Trophoblast cell (in vitro differentiated cells and primary cell): ENCODE measurements around the gene HIVEP3.

ENCODE experiments used
- DNase-seq, 2 donors: peaks; one replicate each; pipeline ENCODE4 v3.0.0-alpha.2; 2016
- H2AFZ ChIP-seq: 2 replicates; pipeline ENCODE4 v1.6.1; 2013; ENCODE audit warnings: low read length, moderate library complexity, mild to moderate bottlenecking; ENCODE audit not compliant: insufficient read depth, poor library complexity
- H2AK5ac ChIP-seq: 2 replicates; pipeline ENCODE4 v1.6.1; 2013; ENCODE audit warnings: mild to moderate bottlenecking, low read length
- H2BK120ac ChIP-seq: 2 replicates; pipeline ENCODE4 v1.6.1; 2013; ENCODE audit warnings: low read length, mild to moderate bottlenecking, moderate library complexity; ENCODE audit not compliant: insufficient read depth, poor library complexity
- H2BK12ac ChIP-seq: 2 replicates; pipeline ENCODE4 v1.6.1; 2013; ENCODE audit warnings: mild to moderate bottlenecking, low read length, moderate library complexity
- H2BK5ac ChIP-seq: 2 replicates; pipeline ENCODE4 v1.6.1; 2013; ENCODE audit warnings: low read length, low read depth, moderate library complexity, mild to moderate bottlenecking; ENCODE audit not compliant: poor library complexity
- H3K14ac ChIP-seq: 2 replicates; pipeline ENCODE4 v1.6.1; 2013; ENCODE audit warnings: mild to moderate bottlenecking, low read length
- H3K18ac ChIP-seq: 2 replicates; pipeline ENCODE4 v1.6.1; 2013; ENCODE audit warnings: mild to moderate bottlenecking, low read length
- H3K23ac ChIP-seq: 2 replicates; pipeline ENCODE4 v1.6.1; 2013; ENCODE audit warnings: low read length
- H3K27ac ChIP-seq: 2 replicates; pipeline ENCODE4 v1.5.1; 2013; ENCODE audit warnings: low read depth, mild to moderate bottlenecking, inconsistent platforms, low read length, moderate library complexity
- H3K27me3 ChIP-seq: 2 replicates; pipeline ENCODE4 v1.6.1; 2013; ENCODE audit warnings: inconsistent platforms, mild to moderate bottlenecking, low read length, moderate library complexity; ENCODE audit not compliant: insufficient read depth
- H3K36me3 ChIP-seq, 2 experiments: 1 replicate in 1 of 2; 2 replicates in 1 of 2; pipeline ENCODE4 v1.6.1; 2013; ENCODE audit warnings: low read length in 2 of 2, mild to moderate bottlenecking in 2 of 2, moderate library complexity in 1 of 2; ENCODE audit not compliant: insufficient read depth in 2 of 2, control insufficient read depth in 1 of 2
- H3K4ac ChIP-seq: 2 replicates; pipeline ENCODE4 v1.6.1; 2013; ENCODE audit warnings: low read depth, mild to moderate bottlenecking, low read length, moderate library complexity
- H3K4me1 ChIP-seq, 2 experiments: 1 replicate in 1 of 2; 2 replicates in 1 of 2; pipeline ENCODE4 v1.6.1; 2013; ENCODE audit warnings: low read length in 2 of 2, mild to moderate bottlenecking in 2 of 2, moderate library complexity in 1 of 2; ENCODE audit not compliant: insufficient read depth in 2 of 2, control insufficient read depth in 1 of 2
- H3K4me2 ChIP-seq: 2 replicates; pipeline ENCODE4 v1.6.1; 2013; ENCODE audit warnings: inconsistent platforms, mild to moderate bottlenecking, low read length, moderate library complexity
- H3K4me3 ChIP-seq: 2 replicates; pipeline ENCODE4 v1.5.1; 2013; ENCODE audit warnings: mild to moderate bottlenecking, low read depth, low read length, inconsistent platforms
- H3K79me1 ChIP-seq: one replicate; pipeline ENCODE4 v1.6.1; 2013; ENCODE audit warnings: low read length
- H3K79me2 ChIP-seq: 2 replicates; pipeline ENCODE4 v1.6.1; 2013; ENCODE audit warnings: low read length, mild to moderate bottlenecking; ENCODE audit not compliant: control insufficient read depth, insufficient read depth, poor library complexity
- H3K9ac ChIP-seq: 2 replicates; pipeline ENCODE4 v1.6.1; 2013; ENCODE audit warnings: mild to moderate bottlenecking, low read length
- H3K9me3 ChIP-seq: 2 replicates; pipeline ENCODE4 v1.6.1; 2013; ENCODE audit warnings: low read depth, mild to moderate bottlenecking, control low read depth, inconsistent platforms, low read length; ENCODE audit not compliant: insufficient read depth
- H4K12ac ChIP-seq: 2 replicates; pipeline ENCODE4 v1.6.1; 2013; ENCODE audit warnings: low read depth, mild to moderate bottlenecking, low read length, moderate library complexity
- H4K8ac ChIP-seq: 2 replicates; pipeline ENCODE4 v1.6.1; 2013; ENCODE audit warnings: low read depth, mild to moderate bottlenecking, low read length, moderate library complexity
- H4K91ac ChIP-seq: one replicate; pipeline ENCODE4 v1.6.1; 2013; ENCODE audit warnings: low read depth, mild to moderate bottlenecking, low read length, moderate library complexity
- WGBS: extraction: QIAGEN DNeasy Blood & Tissue Kit; methylation state at CpG from one replicate; pipeline ENCODE4 v1.1.7; 2013; ENCODE audit warnings: missing lambda C conversion rate; ENCODE audit not compliant: insufficient read length, insufficient coverage; ENCODE audit errors: extremely low coverage; 5-methylcytosine and 5-hydroxymethylcytosine counted together

HIVEP3 gene

DNA sequence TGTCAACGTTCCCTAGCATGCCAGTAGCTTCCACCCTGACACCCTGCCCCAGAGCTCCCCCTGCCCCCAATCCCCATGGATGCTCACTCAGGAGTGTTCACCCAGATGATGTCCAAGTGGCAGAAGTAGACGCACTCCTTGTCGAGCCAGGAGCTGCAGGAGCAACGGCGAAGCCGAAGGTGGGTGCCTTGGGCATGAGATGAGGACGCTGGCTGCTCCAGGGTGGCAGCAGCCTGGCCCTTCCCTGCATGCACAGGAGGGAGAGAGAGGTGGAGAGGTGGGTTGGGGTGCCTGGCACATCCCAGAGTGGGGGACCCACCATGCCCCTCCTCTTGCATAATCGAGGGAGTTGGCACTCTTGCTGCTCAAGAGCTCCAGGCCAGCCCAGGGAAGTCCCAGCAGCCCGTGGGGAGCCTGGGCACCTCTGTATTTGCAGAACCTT, 434.7 kb downstream of the HIVEP3 start:
- H3K9me3 ChIP-seq: no peaks in the 10 kb centered on the region
- peaks cover 53 to 54% of the 10 kb centered on the region in 2 experiments for H3K4me1 ChIP-seq
- no peak overlapping the region for H2AFZ ChIP-seq
- H3K9ac ChIP-seq: no peak overlapping the region
- WGBS: no CpG with 5 or more reads among the region's 9 CpGs
- no peak overlapping the region for H3K4me2 ChIP-seq
- H4K91ac ChIP-seq: peak overlapping the region; percentile 89
- H3K36me3 ChIP-seq: no peaks in the 10 kb centered on the region
- H4K8ac ChIP-seq: no peak overlapping the region
- H2AK5ac ChIP-seq: peak overlapping the region; percentile 65
- H3K4ac ChIP-seq: no peak overlapping the region
- H2BK5ac ChIP-seq: no peak overlapping the region
- H2BK120ac ChIP-seq: no peak overlapping the region
- peaks cover 5% of the 10 kb centered on the region for H3K79me2 ChIP-seq
- no peak overlapping the region for H3K27ac ChIP-seq
- no peak overlapping the region for H3K14ac ChIP-seq
- DNase-seq: no peak
- peak overlapping the region; percentile 70 for H3K18ac ChIP-seq
- H3K79me1 ChIP-seq: peaks cover 46% of the 10 kb centered on the region
- no peak overlapping the region for H3K4me3 ChIP-seq
- peak overlapping the region; percentile 77 for H2BK12ac ChIP-seq
- H3K23ac ChIP-seq: no peak overlapping the region
- no peaks in the 10 kb centered on the region for H3K27me3 ChIP-seq
- no peak overlapping the region for H4K12ac ChIP-seq

DNA sequence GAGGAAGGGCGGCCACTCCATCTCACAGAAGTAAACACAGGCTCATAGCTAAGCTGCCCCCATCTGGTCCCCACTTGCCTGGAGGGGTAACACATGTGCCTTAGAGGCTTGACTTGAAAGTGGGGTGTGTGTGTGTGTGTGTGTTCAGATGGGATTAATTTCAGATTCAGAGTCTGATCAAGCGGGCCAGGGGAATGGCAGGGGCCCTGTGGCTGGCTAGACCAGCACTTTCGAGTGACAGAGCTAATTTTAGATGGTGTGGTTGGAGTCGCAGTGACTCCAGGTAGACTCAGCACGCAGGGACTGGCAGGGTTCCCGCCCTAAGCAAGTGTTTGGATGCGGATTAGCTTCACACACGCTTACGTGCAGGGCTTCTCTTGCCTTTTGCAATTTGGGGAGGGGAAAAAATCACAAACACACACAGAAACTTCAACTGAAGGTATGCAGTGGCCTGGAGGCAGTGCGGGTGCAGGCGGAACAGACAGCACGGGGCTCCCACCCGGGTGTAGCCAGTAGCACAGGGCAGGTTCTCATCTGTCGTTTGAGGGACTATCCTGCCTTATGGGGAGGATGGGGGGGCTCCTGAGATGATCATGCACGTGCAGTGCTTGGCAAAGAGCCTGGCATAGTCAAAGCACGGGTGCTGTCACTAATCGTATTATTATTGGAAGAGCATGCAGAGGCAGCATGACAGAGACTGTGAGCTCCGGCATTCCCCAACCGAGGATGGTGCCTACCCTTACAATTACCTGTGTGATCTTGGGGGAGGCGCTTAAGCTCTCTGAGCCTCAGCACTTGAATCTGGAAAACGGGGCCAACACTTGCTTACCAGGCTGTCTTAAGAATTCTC, 435.5 kb downstream of the HIVEP3 start:
- H3K27me3 ChIP-seq: no peaks in the 10 kb centered on the region
- no peaks in the 10 kb centered on the region for H3K36me3 ChIP-seq
- no CpG with 5 or more reads among the region's 21 CpGs for WGBS
- H3K18ac ChIP-seq: peak overlapping the region; percentile 9
- H2BK5ac ChIP-seq: peak overlapping the region; percentile 20
- peaks cover 48% of the 10 kb centered on the region for H3K79me1 ChIP-seq
- peaks cover 52 to 53% of the 10 kb centered on the region in 2 experiments for H3K4me1 ChIP-seq
- peak overlapping the region; percentile 89 for H4K91ac ChIP-seq
- peaks cover 5% of the 10 kb centered on the region for H3K79me2 ChIP-seq
- H3K27ac ChIP-seq: no peak overlapping the region
- no peak overlapping the region for H4K12ac ChIP-seq
- H3K4me3 ChIP-seq: no peak overlapping the region
- peak overlapping the region; percentile 55 for H2BK120ac ChIP-seq
- H3K23ac ChIP-seq: no peak overlapping the region
- DNase-seq: peak; percentile 71 to 83
- no peaks in the 10 kb centered on the region for H3K9me3 ChIP-seq
- peak overlapping the region; percentile 20 for H2AFZ ChIP-seq
- H2BK12ac ChIP-seq: peak overlapping the region; percentile 48
- peak overlapping the region; percentile 58 for H2AK5ac ChIP-seq
- no peak overlapping the region for H3K9ac ChIP-seq
- H3K14ac ChIP-seq: peak overlapping the region; percentile 13
- no peak overlapping the region for H3K4me2 ChIP-seq
- peak overlapping the region; percentile 12 for H4K8ac ChIP-seq
- peak overlapping the region; percentile 17 for H3K4ac ChIP-seq

DNA sequence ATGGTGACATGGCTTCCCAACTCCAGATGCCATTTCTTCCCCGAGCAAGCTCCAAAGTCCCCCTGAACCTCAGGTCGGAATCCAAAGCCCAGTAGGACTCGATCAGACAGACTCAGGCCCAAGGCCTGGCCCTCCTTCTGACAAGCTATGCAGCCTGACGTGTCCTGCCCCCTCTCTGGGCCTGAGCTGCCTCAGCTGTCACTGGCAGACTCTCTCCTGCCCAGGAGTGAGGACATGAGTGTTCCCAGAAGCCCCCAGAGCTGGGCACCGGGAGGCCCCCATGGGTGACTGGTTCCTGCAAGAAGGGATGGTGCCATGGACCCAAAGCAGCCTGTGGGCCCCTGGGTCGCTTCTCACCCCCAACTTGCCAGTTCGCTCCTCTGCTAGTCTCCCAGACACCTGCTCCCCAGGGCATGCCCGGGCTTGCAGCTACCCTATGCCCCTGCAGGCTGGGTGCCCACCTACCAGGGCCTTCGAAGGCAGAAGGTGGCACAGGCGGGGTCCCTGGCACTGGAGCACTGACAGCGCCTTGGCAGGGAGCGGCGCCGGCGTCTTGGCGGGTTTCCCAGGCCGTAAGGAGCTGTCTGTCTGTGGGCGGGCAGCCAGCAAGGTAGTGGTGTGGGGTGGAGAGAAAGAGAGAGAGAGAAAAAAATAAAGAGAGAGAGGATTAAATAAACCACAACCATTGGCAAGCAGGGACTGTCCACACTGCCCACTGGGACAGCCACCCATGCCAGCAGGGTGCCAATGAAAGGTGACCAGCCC, 436.5 kb downstream of the HIVEP3 start:
- no peak overlapping the region for H2AFZ ChIP-seq
- no CpG with 5 or more reads among the region's 18 CpGs for WGBS

DNA sequence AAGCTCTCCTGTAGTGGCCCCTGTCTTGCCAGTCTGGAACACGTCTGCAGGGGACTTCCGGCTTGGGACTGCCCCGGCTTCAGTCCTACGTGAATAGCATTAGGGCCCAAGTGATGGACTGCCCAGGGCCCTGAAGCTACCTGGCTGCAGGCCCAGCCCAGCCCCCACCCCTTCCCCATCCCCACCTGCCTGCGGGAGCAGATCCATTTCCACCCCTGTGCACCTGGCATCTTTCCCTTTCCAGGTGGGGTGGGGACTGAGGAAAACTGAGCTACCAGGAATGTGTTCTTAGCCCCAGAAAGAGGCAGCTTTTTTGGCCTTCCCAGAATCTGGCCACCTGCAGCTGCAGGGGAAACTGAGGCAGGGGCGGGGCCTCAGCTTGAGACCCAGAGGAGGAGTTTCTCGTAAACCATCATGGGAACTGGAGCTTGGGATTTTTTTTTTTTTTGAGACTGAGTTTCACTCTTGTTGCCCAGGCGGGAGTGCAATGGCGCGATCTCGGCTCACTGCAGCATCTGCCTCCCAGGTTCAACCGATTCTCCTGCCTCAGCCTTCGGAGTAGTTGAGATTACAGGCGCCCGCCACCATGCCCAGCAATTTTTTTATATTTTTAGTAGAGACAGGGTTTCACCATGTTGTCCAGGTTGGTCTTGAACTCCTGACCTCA, 437.5 kb downstream of the HIVEP3 start:
- no peak overlapping the region for H4K8ac ChIP-seq
- no peaks in the 10 kb centered on the region for H3K36me3 ChIP-seq
- H4K91ac ChIP-seq: no peak overlapping the region
- H2BK12ac ChIP-seq: no peak overlapping the region
- H3K79me1 ChIP-seq: peaks cover 40% of the 10 kb centered on the region
- H3K18ac ChIP-seq: no peak overlapping the region
- H2AFZ ChIP-seq: no peak overlapping the region
- no CpG with 5 or more reads among the region's 15 CpGs for WGBS
- no peak overlapping the region for H3K14ac ChIP-seq
- H3K4me2 ChIP-seq: no peak overlapping the region
- H3K27me3 ChIP-seq: no peaks in the 10 kb centered on the region
- H2BK5ac ChIP-seq: no peak overlapping the region
- no peak overlapping the region for H2BK120ac ChIP-seq
- peaks cover 34 to 39% of the 10 kb centered on the region in 2 experiments for H3K4me1 ChIP-seq
- no peak overlapping the region for H3K4ac ChIP-seq
- no peaks in the 10 kb centered on the region for H3K9me3 ChIP-seq
- H4K12ac ChIP-seq: no peak overlapping the region
- no peak overlapping the region for H2AK5ac ChIP-seq
- no peak overlapping the region for H3K23ac ChIP-seq
- H3K27ac ChIP-seq: no peak overlapping the region
- no peak overlapping the region for H3K4me3 ChIP-seq
- DNase-seq: no peak
- peaks cover 5% of the 10 kb centered on the region for H3K79me2 ChIP-seq
- no peak overlapping the region for H3K9ac ChIP-seq

More for the DNA sequence above, 436.5 kb downstream of the HIVEP3 start:
- Histone ChIP-seq H3K79me2 (peaks cover 5% of the 10 kb centered on the region), H3K18ac (peak overlapping the region; percentile 32), H4K8ac (peak overlapping the region; percentile 12), H4K91ac (peak overlapping the region; percentile 65), H3K23ac (no peak overlapping the region), H3K4me1 (peaks cover 42 to 45% of the 10 kb centered on the region in 2 experiments), H3K79me1 (peaks cover 47% of the 10 kb centered on the region), H2BK5ac (peak overlapping the region; percentile 44), H3K9me3 (no peaks in the 10 kb centered on the region), H2AK5ac (peak overlapping the region; percentile 44), H2BK120ac (peak overlapping the region; percentile 55), H4K12ac (no peak overlapping the region), H3K27ac (no peak overlapping the region), H3K4me3 (no peak overlapping the region), H2BK12ac (peak overlapping the region; percentile 85), H3K14ac (peak overlapping the region; percentile 14), H3K4me2 (no peak overlapping the region), H3K4ac (no peak overlapping the region), H3K9ac (no peak overlapping the region), H3K36me3 (no peaks in the 10 kb centered on the region), H3K27me3 (no peaks in the 10 kb centered on the region)
- DNase-seq: no peak
